ENCODE measurements around the gene DPYD. TPM values are rescaled to one million over a fixed set of nuclear protein-coding genes. Genes with fewer than 3 reads are reported as not detected.

DPYD gene
- total and polyA plus RNA-seq, 9 of the 15 experiments (the other 6 are each of a cell fraction or from before 2014, with no cell fraction given), result 0.03 to 0.25 (median 0.08) TPM; not detected in 2

DNA sequence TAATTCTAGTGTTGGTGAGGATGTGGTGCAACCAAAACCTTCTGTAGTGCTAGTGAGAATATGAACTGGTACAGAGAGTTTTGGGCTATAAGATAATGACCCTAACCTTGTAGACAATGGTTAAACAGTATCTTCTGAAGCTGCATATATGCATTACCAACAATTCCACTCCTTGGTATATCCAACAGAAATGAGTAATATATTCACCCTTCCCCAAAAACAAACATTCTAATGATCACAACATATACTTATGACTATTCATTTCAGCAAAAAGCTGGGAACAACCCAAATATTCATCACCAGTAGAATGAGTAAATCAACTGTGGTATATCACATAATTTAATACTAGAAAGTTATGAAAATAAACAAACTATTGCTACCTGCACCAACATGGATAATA lies 39.6 kb upstream of the DPYD start:
- ChIA-PET POLR2A (no interaction called here), CTCF (ENCODE audit: low intra/inter-chr PET ratio) (no interaction called here)
- H3K9me1 ChIP-seq (ENCODE audit: control insufficient read depth, insufficient read depth, low read length), result no peaks in the 10 kb centered on the region
- intact Hi-C loops (cut with micrococcal nuclease), result no loop called here
- no peaks in the 10 kb centered on the region for H3K9me3 ChIP-seq (replicated peaks; ENCODE audit: control insufficient read depth, insufficient read depth, low read depth, low read length)
- no peaks in the 10 kb centered on the region for H3K36me3 ChIP-seq (ENCODE audit: control insufficient read depth, insufficient read depth, low read length)
- no peaks in the 10 kb centered on the region for H3K4me1 ChIP-seq (replicated peaks in 1 of 2; ENCODE audit: control insufficient read depth in 2 of 2, insufficient read depth in 2 of 2, low read length in 2 of 2)
- no peak for FAIRE-seq
- no peak overlapping the region for H3K27ac ChIP-seq (ENCODE audit: extremely low read depth, low read depth, low read length)
- H3K79me2 ChIP-seq (ENCODE audit: control insufficient read depth, insufficient read depth, low read length), result no peaks in the 10 kb centered on the region
- no TSS peak for BruUV-seq (replicated peaks)
- no peak overlapping the region for H3K9ac ChIP-seq (ENCODE audit: insufficient read depth in 1 of 2, low read depth in 2 of 2, low read length in 2 of 2)
- no peak for ATAC-seq
- no peak overlapping the region for H2AFZ ChIP-seq (ENCODE audit: low read depth, low read length)
- H4K20me1 ChIP-seq (replicated peaks; ENCODE audit: control insufficient read depth, insufficient read depth, low read length), result no peaks in the 10 kb centered on the region
- H3K4me2 ChIP-seq (ENCODE audit: insufficient read depth, low read length), result no peak overlapping the region
- no peak overlapping the region for H3K4me3 ChIP-seq
- in situ Hi-C loops (cut with MboI), result no loop called here
- no peak for DNase-seq (ENCODE audit: extremely low read depth in 1 of 4, low spot score in 3 of 4)
- no peaks in the 10 kb centered on the region for H3K27me3 ChIP-seq (ENCODE audit: control insufficient read depth in 2 of 2, insufficient read depth in 2 of 2, low read length in 2 of 2)
- no peak for TF ChIP-seq KDM5B (IDR thresholded peaks at IDR 0.05; ENCODE audit: insufficient replicate concordance, low read depth, low read length)
- no peak for TF ChIP-seq SREBF1 (IDR thresholded peaks at IDR 0.05; ENCODE audit: borderline replicate concordance, low read depth, low read length)
- TF ChIP-seq NBN (IDR thresholded peaks at IDR 0.05; ENCODE audit: low read depth), result no peak
- TF ChIP-seq IRF9 (tag; IDR thresholded peaks at IDR 0.05), result no peak
- TF ChIP-seq EP300 (IDR thresholded peaks at IDR 0.05; ENCODE audit: low read length), result no peak
- TF ChIP-seq CHAMP1 (IDR thresholded peaks at IDR 0.05), result no peak
- no peak for TF ChIP-seq NR3C1 (CRISPR knock-in tag; IDR thresholded peaks at IDR 0.05)
- no peak for TF ChIP-seq TCF7L2 (IDR thresholded peaks at IDR 0.05; ENCODE audit: low read depth, low read length)
- TF ChIP-seq TEAD1 (CRISPR knock-in tag; IDR thresholded peaks at IDR 0.05), result no peak
- TF ChIP-seq TAF7 (tag; IDR thresholded peaks at IDR 0.05), result no peak
- TF ChIP-seq, protein P1, sequence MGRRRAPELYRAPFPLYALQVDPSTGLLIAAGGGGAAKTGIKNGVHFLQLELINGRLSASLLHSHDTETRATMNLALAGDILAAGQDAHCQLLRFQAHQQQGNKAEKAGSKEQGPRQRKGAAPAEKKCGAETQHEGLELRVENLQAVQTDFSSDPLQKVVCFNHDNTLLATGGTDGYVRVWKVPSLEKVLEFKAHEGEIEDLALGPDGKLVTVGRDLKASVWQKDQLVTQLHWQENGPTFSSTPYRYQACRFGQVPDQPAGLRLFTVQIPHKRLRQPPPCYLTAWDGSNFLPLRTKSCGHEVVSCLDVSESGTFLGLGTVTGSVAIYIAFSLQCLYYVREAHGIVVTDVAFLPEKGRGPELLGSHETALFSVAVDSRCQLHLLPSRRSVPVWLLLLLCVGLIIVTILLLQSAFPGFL (CRISPR knock-in tag; IDR thresholded peaks at IDR 0.05), result no peak
- no peak for TF ChIP-seq ELF2 (CRISPR knock-in tag; IDR thresholded peaks at IDR 0.05)
- no peak for TF ChIP-seq HEY1 (CRISPR knock-in tag; IDR thresholded peaks at IDR 0.05; ENCODE audit: borderline replicate concordance)
- no peak for TF ChIP-seq ZNF12 (CRISPR knock-in tag; IDR thresholded peaks at IDR 0.05)
- no peak for TF ChIP-seq ZNF398 (CRISPR knock-in tag; IDR thresholded peaks at IDR 0.05)
- TF ChIP-seq, protein P2, sequence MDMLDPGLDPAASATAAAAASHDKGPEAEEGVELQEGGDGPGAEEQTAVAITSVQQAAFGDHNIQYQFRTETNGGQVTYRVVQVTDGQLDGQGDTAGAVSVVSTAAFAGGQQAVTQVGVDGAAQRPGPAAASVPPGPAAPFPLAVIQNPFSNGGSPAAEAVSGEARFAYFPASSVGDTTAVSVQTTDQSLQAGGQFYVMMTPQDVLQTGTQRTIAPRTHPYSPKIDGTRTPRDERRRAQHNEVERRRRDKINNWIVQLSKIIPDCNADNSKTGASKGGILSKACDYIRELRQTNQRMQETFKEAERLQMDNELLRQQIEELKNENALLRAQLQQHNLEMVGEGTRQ (CRISPR knock-in tag; IDR thresholded peaks at IDR 0.05), result no peak
- no peak for TF ChIP-seq ZNF274 (IDR thresholded peaks at IDR 0.05; ENCODE audit: borderline replicate concordance, low read depth, low read length)
- no peak for TF ChIP-seq MIER1 (IDR thresholded peaks at IDR 0.05; ENCODE audit: low read depth)
